CD14-positive monocyte (primary cell): Measurements from ENCODE around the gene PAQR5. TPM values are rescaled to one million over a fixed set of nuclear protein-coding genes. Genes with fewer than 3 reads are reported as not detected.

ENCODE experiments used
- DNase-seq, 3 donors: peaks; one replicate each; pipeline ENCODE4 v3.0.0-alpha.2; 2011 to 2022
- H2AFZ ChIP-seq: 2 replicates; pipeline ENCODE4 v1.6.0; 2012; ENCODE audit warnings: mild to moderate bottlenecking, low read depth, low read length, inconsistent platforms; ENCODE audit not compliant: insufficient read depth, poor library complexity, severe bottlenecking
- H3K27ac ChIP-seq, 2 donors: 1 replicate in 1 of 2; 2 replicates in 1 of 2; pipeline ENCODE4 v1.5.1; 2012 to 2013; ENCODE audit warnings: low read length in 2 of 2, control low read depth in 1 of 2, inconsistent platforms in 1 of 2, low read depth in 1 of 2, mild to moderate bottlenecking in 1 of 2
- H3K27me3 ChIP-seq, 2 donors: one replicate each; pipeline versions ENCODE4 v1.6.0 to v1.6.1; 2011 to 2013; ENCODE audit warnings: low read length in 2 of 2; ENCODE audit not compliant: control insufficient read depth in 2 of 2, insufficient read depth in 2 of 2
- H3K36me3 ChIP-seq, 2 donors: replicated peaks in 1 of 2; 1 replicate in 1 of 2; 2 replicates in 1 of 2; pipeline versions ENCODE4 v1.5.1 to v1.6.1; 2012 to 2013; ENCODE audit warnings: low read length in 2 of 2, control low read depth in 1 of 2, inconsistent platforms in 1 of 2, mild to moderate bottlenecking in 1 of 2; ENCODE audit not compliant: insufficient read depth in 2 of 2, control insufficient read depth in 1 of 2
- H3K4me1 ChIP-seq, 2 donors: 1 replicate in 1 of 2; 2 replicates in 1 of 2; pipeline versions ENCODE4 v1.5.1 to v1.6.1; 2012 to 2013; ENCODE audit warnings: low read length in 2 of 2, control low read depth in 1 of 2, inconsistent platforms in 1 of 2, mild to moderate bottlenecking in 1 of 2, moderate library complexity in 1 of 2; ENCODE audit not compliant: insufficient read depth in 2 of 2, control insufficient read depth in 1 of 2
- H3K4me2 ChIP-seq: replicated peaks from 2 replicates; pipeline ENCODE3; 2012; ENCODE audit warnings: low read length, moderate library complexity, mild to moderate bottlenecking; ENCODE audit not compliant: poor library complexity, severe bottlenecking; ENCODE audit errors: extremely low read depth
- H3K4me3 ChIP-seq, 3 experiments: fragments of 200-600 bp in 1 of 3; sonication (generic) in 1 of 3; replicated peaks in 1 of 3; 1 replicate in 2 of 3; 2 replicates in 1 of 3; pipeline ENCODE4 v1.5.1; 2011 to 2013; ENCODE audit warnings: low read length in 3 of 3, mild to moderate bottlenecking in 3 of 3, control low read depth in 2 of 3, low read depth in 2 of 3, inconsistent platforms in 1 of 3, moderate library complexity in 1 of 3
- H3K79me2 ChIP-seq: 2 replicates; pipeline ENCODE4 v1.6.0; 2012; ENCODE audit warnings: mild to moderate bottlenecking, control low read depth, inconsistent platforms, low read length, moderate library complexity; ENCODE audit not compliant: insufficient read depth
- H3K9ac ChIP-seq: 2 replicates; pipeline ENCODE4 v1.6.0; 2017; ENCODE audit warnings: low read length, mild to moderate bottlenecking; ENCODE audit not compliant: insufficient read depth, poor library complexity, severe bottlenecking
- H3K9me3 ChIP-seq, 2 donors: replicated peaks in 1 of 2; 1 replicate in 1 of 2; 2 replicates in 1 of 2; pipeline versions ENCODE4 v1.5.1 to v1.6.1; 2012 to 2013; ENCODE audit warnings: low read length in 2 of 2, control low read depth in 1 of 2; ENCODE audit not compliant: control insufficient read depth in 1 of 2, insufficient read depth in 1 of 2
- H4K20me1 ChIP-seq: 2 replicates; pipeline ENCODE4 v1.6.0; 2012; ENCODE audit warnings: mild to moderate bottlenecking, low read length, control low read depth, moderate library complexity; ENCODE audit not compliant: insufficient read depth
- H3K27ac Mint-ChIP-seq, 7 donors: one replicate each; pipeline ENCODE4 v1.8.0; 2020; ENCODE audit warnings: mild to moderate bottlenecking in 7 of 7, mixed read lengths in 7 of 7, moderate library complexity in 6 of 7, inconsistent platforms in 2 of 7
- H3K27me3 Mint-ChIP-seq, 3 donors: one replicate each; pipeline ENCODE4 v1.8.0; 2021 to 2022; ENCODE audit warnings: low read depth in 3 of 3, mild to moderate bottlenecking in 3 of 3, mixed read lengths in 3 of 3, moderate library complexity in 3 of 3, inconsistent platforms in 1 of 3
- H3K36me3 Mint-ChIP-seq, 2 donors: one replicate each; pipeline ENCODE4 v1.8.0; 2020; ENCODE audit warnings: mixed read lengths in 2 of 2, inconsistent platforms in 1 of 2, mild to moderate bottlenecking in 1 of 2
- H3K4me1 Mint-ChIP-seq: one replicate; pipeline ENCODE4 v1.8.0; 2020; ENCODE audit warnings: mild to moderate bottlenecking, mixed read lengths
- H3K4me3 Mint-ChIP-seq, 2 donors: one replicate each; pipeline ENCODE4 v1.8.0; 2020; ENCODE audit warnings: mild to moderate bottlenecking in 2 of 2, mixed read lengths in 2 of 2, moderate library complexity in 1 of 2
- H3K9me3 Mint-ChIP-seq, 7 donors: one replicate each; pipeline ENCODE4 v1.8.0; 2020 to 2022; ENCODE audit warnings: mixed read lengths in 7 of 7, mild to moderate bottlenecking in 6 of 7, moderate library complexity in 6 of 7, inconsistent platforms in 2 of 7
- WGBS: methylation state at CpG from one replicate; pipeline ENCODE4 v1.1.5; 2013; ENCODE audit warnings: missing lambda C conversion rate; ENCODE audit not compliant: insufficient coverage; 5-methylcytosine and 5-hydroxymethylcytosine counted together
- intact Hi-C, 2 donors: fragments of 100-400 bp; cut with micrococcal nuclease; formaldehyde crosslinking; loops; one replicate each; pipeline versions ENCODE4 v1.15.0 to v1.15.1; 2023
- polyA plus RNA-seq, 3 donors: library from polyadenylated mRNA; depleted of rRNA in 1 of 3; unstranded in 2 of 3; stranded (reverse) in 1 of 3; fragments of 300-500 nt in 2 of 3; fragments of >200 nt in 1 of 3; fragmentation: Illumina TruSeq in 2 of 3; gene quantifications; 1 replicate in 2 of 3; 2 replicates in 1 of 3; pipeline ENCODE4 v1.2.3, GENCODE V29; 2012 to 2021
- TF ChIP-seq, protein P1 (sequence below): fragments of 200-600 bp; IDR thresholded peaks from one replicate; pipeline ENCODE4 v1.8.0; 2022; ENCODE audit warnings: antibody characterized with exemption, mild to moderate bottlenecking

The PAQR5 gene
- polyA plus RNA-seq, 3 donors = not detected

DNA sequence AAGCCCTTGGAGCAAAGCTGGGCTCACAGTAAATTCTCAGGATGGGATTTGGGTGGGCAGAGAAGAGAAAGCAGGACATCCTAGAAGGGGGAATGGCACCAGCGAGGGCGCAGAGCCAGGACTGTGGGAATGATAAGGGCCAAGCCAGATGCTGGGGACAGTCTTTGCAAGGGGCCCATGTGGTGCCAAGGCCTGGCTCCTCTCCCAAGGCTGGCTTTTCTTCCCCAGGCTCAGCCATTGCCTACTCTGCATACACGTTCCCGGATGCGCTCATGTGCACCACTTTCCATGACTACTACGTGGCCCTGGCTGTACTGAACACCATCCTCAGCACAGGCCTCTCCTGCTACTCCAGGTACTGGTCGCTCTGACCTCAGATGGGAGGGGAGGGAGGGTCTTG lies 90.7 kb downstream of the PAQR5 start:
- Mint-ChIP-seq H3K4me1 (peaks cover 7% of the 10 kb centered on the region), H3K27ac (no peak overlapping the region), H3K4me3 (no peak overlapping the region), H3K36me3 (no peaks in the 10 kb centered on the region), H3K9me3 (no peaks in the 10 kb centered on the region), H3K27me3 (peaks cover 3 to 5% (median 5%) of the 10 kb centered on the region in 3 donors)
- H2AFZ ChIP-seq = no peak overlapping the region
- H3K4me3 ChIP-seq = no peak overlapping the region
- H3K4me1 ChIP-seq = peaks cover 0 to 2% of the 10 kb centered on the region in 2 donors
- H3K9me3 ChIP-seq = no peaks in the 10 kb centered on the region
- TF ChIP-seq, protein P1, sequence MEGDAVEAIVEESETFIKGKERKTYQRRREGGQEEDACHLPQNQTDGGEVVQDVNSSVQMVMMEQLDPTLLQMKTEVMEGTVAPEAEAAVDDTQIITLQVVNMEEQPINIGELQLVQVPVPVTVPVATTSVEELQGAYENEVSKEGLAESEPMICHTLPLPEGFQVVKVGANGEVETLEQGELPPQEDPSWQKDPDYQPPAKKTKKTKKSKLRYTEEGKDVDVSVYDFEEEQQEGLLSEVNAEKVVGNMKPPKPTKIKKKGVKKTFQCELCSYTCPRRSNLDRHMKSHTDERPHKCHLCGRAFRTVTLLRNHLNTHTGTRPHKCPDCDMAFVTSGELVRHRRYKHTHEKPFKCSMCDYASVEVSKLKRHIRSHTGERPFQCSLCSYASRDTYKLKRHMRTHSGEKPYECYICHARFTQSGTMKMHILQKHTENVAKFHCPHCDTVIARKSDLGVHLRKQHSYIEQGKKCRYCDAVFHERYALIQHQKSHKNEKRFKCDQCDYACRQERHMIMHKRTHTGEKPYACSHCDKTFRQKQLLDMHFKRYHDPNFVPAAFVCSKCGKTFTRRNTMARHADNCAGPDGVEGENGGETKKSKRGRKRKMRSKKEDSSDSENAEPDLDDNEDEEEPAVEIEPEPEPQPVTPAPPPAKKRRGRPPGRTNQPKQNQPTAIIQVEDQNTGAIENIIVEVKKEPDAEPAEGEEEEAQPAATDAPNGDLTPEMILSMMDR = no peak
- 100% methylated on average over 2 of the region's 7 CpGs for WGBS
- H3K27ac ChIP-seq = no peak overlapping the region
- H3K9ac ChIP-seq = no peak overlapping the region
- no peaks in the 10 kb centered on the region for H3K36me3 ChIP-seq
- intact Hi-C loops = no loop called here
- no peaks in the 10 kb centered on the region for H3K27me3 ChIP-seq
- no peaks in the 10 kb centered on the region for H3K79me2 ChIP-seq
- DNase-seq = no peak
- H3K4me2 ChIP-seq = no peak overlapping the region
- no peaks in the 10 kb centered on the region for H4K20me1 ChIP-seq

DNA sequence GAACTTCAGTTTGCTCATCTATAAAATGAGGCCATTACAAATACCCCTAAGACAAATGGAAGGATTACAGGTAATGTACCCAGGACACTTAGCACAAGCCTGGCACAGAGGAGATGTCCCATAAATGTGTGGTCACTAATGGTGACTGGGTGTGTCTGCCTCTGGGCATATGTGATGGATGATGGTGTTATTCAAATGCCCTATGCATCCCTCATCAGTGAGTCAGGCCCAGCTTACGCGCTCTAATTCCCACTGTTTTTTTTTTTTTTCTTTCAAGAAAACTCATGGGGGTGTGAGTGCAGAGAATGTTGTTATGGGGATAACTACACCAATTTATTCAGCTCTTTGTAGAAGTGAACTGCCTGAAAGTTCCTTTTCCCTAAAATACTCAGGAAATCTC lies 91.9 kb downstream of the PAQR5 start:
- Histone ChIP-seq H3K27ac (no peak overlapping the region), H3K36me3 (no peaks in the 10 kb centered on the region), H3K4me2 (no peak overlapping the region), H3K79me2 (no peaks in the 10 kb centered on the region), H3K9ac (no peak overlapping the region), H4K20me1 (no peaks in the 10 kb centered on the region), H3K9me3 (no peaks in the 10 kb centered on the region), H3K4me3 (no peak overlapping the region), H3K4me1 (peaks cover 0 to 4% of the 10 kb centered on the region in 2 donors), H3K27me3 (no peaks in the 10 kb centered on the region), H2AFZ (no peak overlapping the region)
- peaks cover 6 to 8% (median 7%) of the 10 kb centered on the region in 3 donors for H3K27me3 Mint-ChIP-seq
- intact Hi-C loops = loop anchor here in 1 of 2 donors (5.0 kb wide), 1 partner anchor 328 kb away; no protein-coding TSS in a partner anchor
- no peak overlapping the region for H3K4me3 Mint-ChIP-seq
- H3K4me1 Mint-ChIP-seq = peaks cover 11% of the 10 kb centered on the region
- no peak overlapping the region for H3K27ac Mint-ChIP-seq
- H3K9me3 Mint-ChIP-seq = no peaks in the 10 kb centered on the region
- no CpG with 5 or more reads among the region's 2 CpGs for WGBS
- H3K36me3 Mint-ChIP-seq = no peaks in the 10 kb centered on the region
- TF ChIP-seq, protein P1 = no peak
- no peak for DNase-seq
